Mesenteric fat pad (tissue), 1 donor: ENCODE data around the gene GRIP2. TPM values are rescaled to one million over a fixed set of nuclear protein-coding genes. Genes with fewer than 3 reads are reported as not detected.

Experiments
- DNase-seq: peaks from one replicate; pipeline ENCODE4 v3.0.0-alpha.2; 2020; ENCODE audit warnings: low spot score
- total RNA-seq: library from RNA; stranded (reverse); fragmentation: NEBNext Ultra II Directional; extraction: Animal tissue kit (Norgen Biotek cat#: 25700); gene quantifications from one replicate; pipeline ENCODE4 v1.2.1, GENCODE V29; 2021
- donor health status: DM: yes; HTN: yes; CAD: no.

Gene GRIP2
- total RNA-seq, 1 donor from 2014 or later = 0.71 TPM

GRCh38 chr3:14522768-14523167 is 17.4 kb downstream of the GRIP2 start:
- DNase-seq = peak; percentile 79

GRCh38 chr3:14522129-14522691 is 17.9 kb downstream of the GRIP2 start:
- peak; percentile 90 for DNase-seq

GRCh38 chr3:14521611-14522010 is 18.5 kb downstream of the GRIP2 start:
- DNase-seq = peak; percentile 79

GRCh38 chr3:14520967-14521366 is 19.2 kb downstream of the GRIP2 start:
- DNase-seq = peak; percentile 51

- DNase-seq = peak; percentile 81
Measured at GRCh38 chr3:14520149-14520548, 20.0 kb downstream of the GRIP2 start.

GRCh38 chr3:14519406-14519805 is 20.7 kb downstream of the GRIP2 start:
- no peak for DNase-seq

- no peak for DNase-seq
Measured at GRCh38 chr3:14518893-14519292, 21.2 kb downstream of the GRIP2 start.

GRCh38 chr3:14518432-14518802 is 21.7 kb downstream of the GRIP2 start:
- DNase-seq = peak; percentile 81

- peak; percentile 87 for DNase-seq
Measured at GRCh38 chr3:14517601-14518431, 22.3 kb downstream of the GRIP2 start.

GRCh38 chr3:14516738-14517345 is 23.3 kb downstream of the GRIP2 start:
- peak; percentile 69 for DNase-seq

GRCh38 chr3:14515526-14515925 is 24.6 kb downstream of the GRIP2 start:
- DNase-seq = peak; percentile 39

- DNase-seq = peak; percentile 60
Measured at GRCh38 chr3:14514323-14514720, 25.8 kb downstream of the GRIP2 start.

GRCh38 chr3:14513566-14514322 is 26.4 kb downstream of the GRIP2 start:
- DNase-seq = peak; percentile 86

GRCh38 chr3:14512942-14513327 is 27.2 kb downstream of the GRIP2 start:
- no peak for DNase-seq

GRCh38 chr3:14512281-14512941 is 27.7 kb downstream of the GRIP2 start:
- DNase-seq = peak; percentile 86

- DNase-seq = peak; percentile 84
Measured at GRCh38 chr3:14511623-14512280, 28.4 kb downstream of the GRIP2 start.

GRCh38 chr3:14510838-14511622 is 29.1 kb downstream of the GRIP2 start:
- DNase-seq = peak; percentile 83

- DNase-seq = peak; percentile 87
Measured at GRCh38 chr3:14509796-14510100, 30.4 kb downstream of the GRIP2 start.

GRCh38 chr3:14508966-14509795 is 31.0 kb downstream of the GRIP2 start:
- peak; percentile 90 for DNase-seq
